Fibroblast of upper back skin (primary cell): ENCODE data around the gene OMP.
A peak's percentile ranks its signal among the peaks of the same experiment; 100 is the strongest.

ENCODE experiments used
- DNase-seq: peaks from one replicate; pipeline ENCODE4 v3.0.0-alpha.2; 2013

OMP gene

GRCh38 chr11:77069969-77070582 lies 32.6 kb upstream of the OMP start:
- no peak for DNase-seq

- no peak for DNase-seq
Measured at GRCh38 chr11:77071077-77071476, 31.6 kb upstream of the OMP start.

GRCh38 chr11:77071671-77072605 lies 30.7 kb upstream of the OMP start:
- peak; percentile 9 for DNase-seq

GRCh38 chr11:77072851-77073327 lies 29.8 kb upstream of the OMP start:
- no peak for DNase-seq

GRCh38 chr11:77073328-77074001 lies 29.2 kb upstream of the OMP start:
- peak; percentile 92 for DNase-seq

GRCh38 chr11:77074205-77074604 lies 28.4 kb upstream of the OMP start:
- no peak for DNase-seq

GRCh38 chr11:77074626-77075221 lies 27.9 kb upstream of the OMP start:
- no peak for DNase-seq

GRCh38 chr11:77075425-77075905 lies 27.2 kb upstream of the OMP start:
- no peak for DNase-seq

GRCh38 chr11:77079666-77080065 lies 23.0 kb upstream of the OMP start:
- no peak for DNase-seq

- DNase-seq, result peak; percentile 7
Measured at GRCh38 chr11:77080643-77081210, 21.9 kb upstream of the OMP start.

- no peak for DNase-seq
Measured at GRCh38 chr11:77081381-77081851, 21.2 kb upstream of the OMP start.

- no peak for DNase-seq
Measured at GRCh38 chr11:77081976-77082836, 20.4 kb upstream of the OMP start.

- peak; percentile 37 for DNase-seq
Measured at GRCh38 chr11:77082838-77083565, 19.6 kb upstream of the OMP start.

GRCh38 chr11:77083566-77084245 lies 18.9 kb upstream of the OMP start:
- DNase-seq, result no peak

GRCh38 chr11:77084581-77085191 lies 18.0 kb upstream of the OMP start:
- DNase-seq, result no peak

- no peak for DNase-seq
Measured at GRCh38 chr11:77085652-77086051, 17.0 kb upstream of the OMP start.

GRCh38 chr11:77086521-77087472 lies 15.8 kb upstream of the OMP start:
- no peak for DNase-seq

- DNase-seq, result no peak
Measured at GRCh38 chr11:77087723-77088225, 14.9 kb upstream of the OMP start.
